NCI-H345 (cell line): ENCODE data around the gene SIRT4.
"Not testable (repeated sequence)": the region's sequence is repeated elsewhere in the genome, so short reads cannot be mapped to it uniquely, and the experiment has no call there.

Experiments
- DNase-seq: peaks from one replicate; lab custom pipeline; 2025; lab: John Stamatoyannopoulos, UW

SIRT4 gene, protein sequence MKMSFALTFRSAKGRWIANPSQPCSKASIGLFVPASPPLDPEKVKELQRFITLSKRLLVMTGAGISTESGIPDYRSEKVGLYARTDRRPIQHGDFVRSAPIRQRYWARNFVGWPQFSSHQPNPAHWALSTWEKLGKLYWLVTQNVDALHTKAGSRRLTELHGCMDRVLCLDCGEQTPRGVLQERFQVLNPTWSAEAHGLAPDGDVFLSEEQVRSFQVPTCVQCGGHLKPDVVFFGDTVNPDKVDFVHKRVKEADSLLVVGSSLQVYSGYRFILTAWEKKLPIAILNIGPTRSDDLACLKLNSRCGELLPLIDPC

DNA sequence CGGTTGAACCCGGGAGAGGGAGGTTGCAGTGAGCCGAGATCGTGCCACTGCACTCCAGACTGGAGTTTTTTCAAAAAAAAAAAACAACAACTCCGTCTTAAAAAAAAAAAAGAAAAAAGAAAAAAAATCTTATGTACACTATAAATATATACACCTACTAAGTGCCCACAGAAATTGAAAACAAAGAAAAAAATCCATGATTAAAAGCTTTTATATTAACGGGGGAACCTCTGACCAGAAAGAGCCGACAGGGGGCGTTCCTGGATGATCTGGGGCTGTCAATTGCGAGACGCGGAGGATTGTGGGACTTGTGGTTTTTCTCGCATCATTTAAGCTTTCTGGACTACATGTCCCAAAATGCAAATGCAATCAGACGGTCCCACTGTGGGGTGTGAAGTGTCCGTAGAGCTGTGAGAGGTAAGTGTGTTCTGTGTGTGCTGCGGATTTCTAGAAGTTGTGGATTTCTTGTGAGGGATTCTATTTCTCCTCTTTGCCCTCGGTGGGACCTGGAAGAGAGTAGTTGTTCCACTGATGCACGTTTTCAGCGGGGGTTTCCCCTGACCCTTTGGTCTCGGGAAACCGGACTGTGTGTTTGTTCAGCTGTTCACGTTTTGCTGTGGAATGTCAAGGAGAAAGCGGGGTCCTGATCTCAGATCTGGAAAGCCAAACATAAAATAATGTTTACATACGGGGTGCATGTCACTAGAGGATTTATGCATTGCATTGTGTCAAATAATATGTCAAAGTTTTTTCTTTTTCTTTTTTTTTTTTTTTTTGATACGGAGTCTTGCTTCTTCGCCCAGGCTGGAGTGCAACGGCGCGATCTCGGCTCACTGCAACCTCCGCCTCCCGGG, at the start of gene SIRT4:
TSS of gene SIRT4 (plus strand) at position 360 of the 854 bp plus-strand sequence. CDS start 1,241 bp downstream, outside the sequence.
- DNase-seq = peak; percentile 93

DNA sequence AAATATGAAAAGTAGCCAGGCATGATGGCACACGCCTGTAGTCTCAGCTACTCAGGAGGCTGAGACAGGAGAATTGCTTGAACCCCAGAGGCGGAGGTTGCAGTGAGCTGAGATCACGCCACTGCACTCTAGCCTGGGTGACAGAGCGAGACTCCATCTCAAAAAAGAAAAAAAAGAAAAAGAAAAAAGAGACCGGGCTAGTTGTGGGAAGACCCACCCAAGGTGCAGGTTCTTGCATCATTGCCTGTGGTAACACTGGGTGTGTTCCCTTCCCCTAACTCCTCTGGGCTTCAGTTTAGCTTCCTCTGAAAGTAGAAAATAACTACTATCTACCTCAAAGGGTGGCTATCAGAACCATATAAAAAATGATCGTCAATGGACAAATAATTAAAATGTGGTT, 48.8 kb upstream of the SIRT4 start:
- DNase-seq = not testable (repeated sequence)

DNA sequence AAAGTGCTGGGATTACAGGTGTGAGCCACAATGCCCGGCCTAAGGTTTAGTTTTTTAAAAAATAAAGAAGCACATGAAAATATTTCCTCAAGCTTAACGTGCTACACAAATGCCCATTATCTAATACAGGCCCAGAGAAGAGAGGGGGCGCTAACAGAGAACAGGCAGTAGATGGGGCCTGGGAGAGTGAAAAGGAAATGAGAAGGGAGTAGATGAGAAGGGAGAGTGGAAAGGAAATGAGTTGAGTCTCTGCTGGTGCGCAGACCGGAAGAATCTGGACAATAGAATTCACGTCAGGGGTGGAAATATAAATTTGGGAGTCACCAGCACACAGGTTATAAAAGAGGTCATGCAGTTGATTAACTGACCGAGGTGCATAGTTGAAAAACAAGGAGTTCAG, 47.3 kb upstream of the SIRT4 start:
- no peak for DNase-seq

DNA sequence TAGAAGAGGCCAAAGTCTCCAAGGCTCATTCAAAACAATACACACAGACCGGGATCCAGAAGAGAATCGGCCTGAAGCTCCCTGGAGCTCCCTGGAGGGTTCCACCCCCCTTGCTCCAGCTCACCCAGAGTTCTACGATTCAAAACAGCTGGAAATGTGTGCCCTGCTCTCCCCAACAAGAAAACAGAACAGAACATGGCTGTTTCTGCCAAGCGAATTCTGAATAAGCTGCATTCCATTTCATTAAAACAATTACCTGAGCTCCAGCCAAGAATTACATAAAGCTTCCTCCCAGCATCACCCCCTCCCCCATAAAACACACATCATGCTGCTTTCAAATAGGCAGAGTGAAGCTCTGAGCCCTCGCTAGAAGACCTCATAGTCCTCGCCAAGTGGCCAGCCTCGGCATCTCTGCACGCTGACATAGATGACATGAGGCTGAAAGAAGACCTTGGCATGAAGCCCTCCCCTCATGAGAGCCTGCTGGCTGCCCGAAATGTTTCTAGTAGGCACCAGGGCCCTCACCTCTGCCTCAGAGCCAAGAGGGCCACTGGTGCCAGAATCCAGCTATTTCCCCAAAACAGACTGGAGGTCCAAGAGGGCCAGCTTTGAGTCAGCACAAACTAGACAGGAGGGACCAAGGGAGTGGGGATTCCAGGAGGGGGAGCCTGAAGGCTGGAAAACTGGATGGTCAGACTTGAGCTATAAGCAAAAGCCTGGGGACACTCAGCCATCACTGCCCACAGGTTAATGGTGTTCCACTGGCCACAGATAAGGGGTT, 44.9 kb upstream of the SIRT4 start:
- no peak for DNase-seq

DNA sequence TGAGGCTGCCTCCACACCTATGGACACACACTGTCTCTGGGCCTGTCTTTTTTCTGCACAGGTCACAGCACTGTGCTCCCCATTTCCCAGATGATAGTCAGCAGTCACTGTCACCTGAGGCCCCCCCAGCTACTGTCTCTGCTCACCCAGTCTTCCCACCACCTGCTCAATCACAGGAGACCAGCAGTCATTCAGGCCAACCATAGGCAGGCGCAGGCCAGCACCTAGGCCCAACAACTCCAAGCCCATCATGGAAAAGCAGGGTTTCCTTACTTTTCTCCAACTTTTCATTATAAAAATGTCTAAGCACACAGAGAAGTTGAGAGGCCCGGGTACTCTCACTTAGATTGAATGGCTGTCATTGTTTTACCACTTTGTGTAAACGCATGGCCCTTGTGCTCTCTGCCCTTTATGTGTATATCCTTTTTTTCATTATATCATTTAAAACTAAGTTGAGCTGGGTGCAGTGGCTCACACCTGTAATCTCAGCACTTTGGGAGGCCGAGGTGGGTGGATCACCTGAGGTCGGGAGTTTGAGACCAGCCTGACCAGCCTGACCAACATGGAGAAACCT, 43.7 kb upstream of the SIRT4 start:
- no peak for DNase-seq

DNA sequence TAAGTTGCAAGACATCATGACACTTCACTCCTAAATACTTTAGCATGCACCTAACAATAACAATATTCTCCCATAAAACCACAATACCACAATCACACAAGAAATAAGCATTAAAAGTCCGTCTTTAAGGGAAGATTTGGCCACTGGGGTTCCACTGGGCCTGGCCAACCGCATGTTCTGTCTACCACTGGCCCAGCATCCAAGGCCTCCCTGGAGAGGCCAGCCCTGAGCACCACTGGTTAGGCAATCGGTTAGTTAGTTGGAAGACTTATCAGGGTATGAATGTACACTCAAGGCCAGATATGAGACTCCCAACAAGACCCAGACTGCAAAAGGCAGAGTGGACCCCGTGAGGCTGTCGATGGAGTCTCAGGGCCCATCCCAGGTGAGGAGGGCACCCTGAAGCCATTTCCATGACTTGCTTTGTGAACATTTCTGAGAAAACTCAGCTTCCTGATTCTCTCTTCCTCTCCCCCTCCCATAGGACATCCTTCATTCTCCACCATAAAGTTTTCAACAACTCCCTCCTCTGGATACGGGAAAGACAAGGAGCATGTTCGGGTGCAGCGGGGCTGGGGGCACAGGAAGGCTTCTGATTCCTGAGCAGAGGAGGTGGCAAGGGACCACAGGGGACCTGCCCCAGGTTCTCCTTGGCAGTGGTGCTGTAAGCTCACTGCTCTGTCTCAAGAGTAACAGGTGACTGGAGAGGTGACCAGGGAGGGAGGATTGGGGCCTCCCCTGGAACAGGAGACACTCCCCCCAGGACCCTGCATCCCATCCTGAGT, 42.5 kb upstream of the SIRT4 start:
- DNase-seq = no peak

DNA sequence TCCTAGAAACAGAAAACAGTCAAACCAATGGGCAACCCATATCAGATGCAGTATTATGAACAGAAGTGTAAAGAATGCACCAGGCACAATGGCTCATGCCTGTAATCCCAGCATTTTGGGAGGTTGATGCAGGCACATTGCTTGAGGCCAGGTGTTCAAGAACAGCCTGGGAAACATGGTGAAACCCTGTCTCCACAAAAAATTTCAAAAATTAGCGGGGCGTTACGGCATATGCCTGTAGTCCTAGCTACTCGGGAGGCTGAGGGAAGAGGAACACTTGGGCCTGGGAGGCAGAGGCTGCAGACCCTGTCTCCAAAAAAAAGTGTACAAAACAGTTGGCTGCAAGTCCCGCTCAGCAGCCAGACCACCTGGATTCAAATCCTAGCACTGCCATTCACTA, 41.5 kb upstream of the SIRT4 start:
- DNase-seq = no peak

DNA sequence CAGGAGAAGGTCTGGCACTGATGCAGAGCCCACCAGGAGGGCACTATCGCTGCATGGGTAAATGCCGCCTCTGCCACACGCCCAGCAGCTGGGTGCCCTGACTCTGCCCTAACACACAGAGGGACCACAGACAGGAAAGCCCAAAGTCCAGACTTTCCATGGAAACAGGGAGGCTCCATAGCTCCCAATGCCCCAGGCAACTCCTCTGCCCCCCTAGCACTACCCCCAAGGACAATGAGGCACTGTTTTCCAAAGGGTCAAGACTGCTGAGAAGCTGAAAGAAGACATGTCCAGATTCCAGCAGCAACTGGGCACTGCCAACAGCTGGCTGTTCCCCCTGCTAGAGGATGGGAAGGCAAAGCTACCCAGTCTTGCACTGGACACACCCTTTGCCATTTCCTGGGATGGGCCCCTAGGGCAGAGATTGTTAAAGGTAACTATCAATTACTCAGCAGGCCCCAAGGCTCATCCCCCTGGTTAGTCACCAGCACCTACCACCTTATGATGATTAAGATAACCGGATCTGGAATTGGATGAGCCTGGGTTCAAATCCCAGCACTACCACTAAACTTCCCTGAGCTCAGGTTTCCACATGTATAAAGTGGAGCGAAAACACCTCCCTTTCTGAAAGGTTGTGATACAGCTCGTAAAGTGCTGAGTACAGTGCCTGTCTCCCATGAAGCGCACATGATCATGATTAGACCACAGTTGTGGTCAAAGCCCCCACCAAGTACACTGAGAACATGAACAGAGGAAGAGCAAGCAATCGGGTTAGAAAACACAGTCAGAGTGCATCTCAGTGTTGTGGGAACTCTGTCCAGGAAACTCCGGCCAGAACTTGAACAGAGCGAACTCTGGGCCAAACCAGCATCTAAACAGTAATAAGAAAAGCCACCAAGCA, 39.9 kb upstream of the SIRT4 start:
- no peak for DNase-seq

DNA sequence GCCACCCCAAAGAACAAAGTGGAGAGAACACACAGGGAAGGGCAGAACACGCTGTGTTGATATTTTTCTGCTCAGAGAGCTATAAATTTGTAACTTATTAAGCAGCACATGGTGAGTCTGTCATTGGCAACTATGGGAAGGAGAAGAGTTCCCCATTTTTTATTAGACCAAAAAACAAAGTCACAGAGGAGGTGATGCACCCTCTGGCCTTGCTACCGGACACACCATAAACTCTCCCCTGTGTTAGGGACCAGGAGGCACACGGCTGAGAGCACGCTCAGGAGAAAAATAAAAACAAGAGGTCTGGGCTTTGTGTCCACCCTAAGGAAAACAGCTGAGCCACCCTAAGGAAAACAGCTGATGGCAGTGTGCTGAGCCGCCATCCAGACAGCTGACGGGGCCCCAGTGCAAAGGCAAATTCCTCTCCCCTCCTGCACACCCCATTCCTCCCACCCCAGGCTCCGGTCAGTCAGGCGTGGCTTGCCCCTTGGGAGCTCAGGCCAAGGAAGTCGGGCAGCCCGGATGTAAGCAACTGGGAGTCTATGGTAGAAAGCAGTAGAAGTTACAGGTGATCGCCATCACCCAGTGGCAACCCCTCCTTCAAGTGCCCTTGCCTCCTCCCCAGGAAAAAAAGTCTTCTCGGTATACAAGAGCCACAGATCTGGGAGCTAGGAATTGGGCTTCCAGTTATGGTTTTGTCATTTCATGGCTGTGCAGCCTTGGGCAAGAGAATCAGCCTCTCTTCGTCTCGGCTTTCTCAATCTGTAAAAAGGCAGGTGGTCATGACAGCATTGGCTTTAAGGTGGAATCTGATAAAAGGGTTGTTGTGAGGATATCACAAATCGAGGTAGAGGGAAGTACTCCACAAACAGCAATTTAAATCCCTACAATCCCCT, 39.0 kb upstream of the SIRT4 start:
- DNase-seq = no peak

DNA sequence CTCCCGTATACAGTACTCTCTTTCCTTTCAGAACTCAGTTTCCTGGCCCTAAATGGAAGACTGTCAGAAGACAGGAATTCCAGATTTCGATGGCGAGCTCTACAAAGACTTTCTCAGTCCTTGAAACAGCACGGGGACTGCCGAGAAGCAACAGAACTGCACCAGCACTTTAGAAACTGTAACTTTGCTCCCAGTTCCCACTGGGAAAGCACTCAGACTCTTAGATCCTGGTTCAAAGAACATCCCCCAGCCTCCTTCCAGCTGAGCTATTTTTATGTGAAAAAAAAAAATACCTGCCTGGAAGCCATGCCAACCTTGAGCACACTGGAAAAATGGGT, 38.4 kb upstream of the SIRT4 start:
- no peak for DNase-seq

DNA sequence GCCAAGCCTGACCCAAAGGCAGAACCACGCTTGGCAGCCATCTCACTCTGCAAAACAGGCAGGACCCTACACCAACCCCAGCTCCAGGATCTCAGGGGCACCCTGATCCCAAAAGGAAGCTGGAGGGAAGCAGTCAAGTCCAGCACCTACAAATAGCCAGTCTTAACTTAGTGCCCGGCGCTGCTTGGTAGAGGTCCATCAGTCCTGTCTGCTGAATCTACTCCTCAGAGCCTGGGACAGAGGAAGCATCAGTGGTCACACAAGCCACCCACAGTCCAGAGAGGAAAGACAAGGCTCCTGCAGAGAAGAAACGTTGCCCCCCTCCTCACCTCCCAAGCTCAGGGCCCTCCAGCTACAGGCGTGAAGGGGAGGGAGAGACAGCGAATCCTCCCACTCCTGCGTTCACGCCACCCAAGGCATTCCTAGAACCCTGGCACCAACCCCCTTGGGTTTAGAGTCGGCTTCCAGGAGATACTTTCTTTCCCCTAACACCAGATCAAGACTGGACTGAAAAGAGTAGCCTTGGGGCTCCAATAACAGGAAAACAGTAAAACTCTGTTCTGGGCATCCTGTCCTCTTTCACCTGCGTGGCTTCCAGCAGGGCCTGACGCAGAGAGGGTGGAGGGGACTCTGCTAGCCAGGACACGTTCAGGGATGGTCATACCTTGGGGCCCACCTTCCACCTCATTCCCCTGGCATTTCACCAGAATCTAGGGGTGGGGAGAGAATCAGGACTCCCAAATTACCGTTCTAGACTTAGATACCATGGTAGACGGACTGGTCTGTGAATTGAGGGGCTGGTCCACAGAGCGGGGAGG, 37.8 kb upstream of the SIRT4 start:
- no peak for DNase-seq

DNA sequence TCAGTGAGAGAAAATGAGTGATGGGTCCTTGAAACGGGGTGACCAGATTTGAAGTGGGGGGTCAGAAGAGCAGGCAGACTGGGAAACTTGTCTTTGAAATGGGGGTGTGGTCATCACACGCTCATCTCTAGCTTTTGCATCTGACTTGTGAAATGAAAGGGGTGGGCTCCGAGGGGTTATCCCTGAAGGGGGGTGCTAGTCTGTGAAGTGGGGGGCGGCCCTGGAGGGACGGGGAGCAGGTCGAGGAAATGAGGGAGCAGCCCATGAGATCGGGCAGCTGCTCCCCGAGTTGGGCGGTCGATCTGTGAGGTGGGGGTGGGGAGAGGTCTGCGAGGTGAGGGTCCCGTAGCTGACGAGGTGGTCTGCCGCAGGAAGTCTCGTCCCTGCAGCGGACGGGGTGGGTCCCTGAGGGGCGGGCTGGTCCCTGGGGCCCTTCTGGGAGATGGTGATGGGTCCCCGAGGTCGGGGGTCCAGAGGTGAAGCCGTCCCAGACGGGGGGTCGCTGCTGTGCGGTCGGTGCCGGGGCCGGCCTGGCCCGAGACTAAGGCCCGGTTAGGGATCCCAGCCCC, 37.1 kb upstream of the SIRT4 start:
- DNase-seq = no peak

DNA sequence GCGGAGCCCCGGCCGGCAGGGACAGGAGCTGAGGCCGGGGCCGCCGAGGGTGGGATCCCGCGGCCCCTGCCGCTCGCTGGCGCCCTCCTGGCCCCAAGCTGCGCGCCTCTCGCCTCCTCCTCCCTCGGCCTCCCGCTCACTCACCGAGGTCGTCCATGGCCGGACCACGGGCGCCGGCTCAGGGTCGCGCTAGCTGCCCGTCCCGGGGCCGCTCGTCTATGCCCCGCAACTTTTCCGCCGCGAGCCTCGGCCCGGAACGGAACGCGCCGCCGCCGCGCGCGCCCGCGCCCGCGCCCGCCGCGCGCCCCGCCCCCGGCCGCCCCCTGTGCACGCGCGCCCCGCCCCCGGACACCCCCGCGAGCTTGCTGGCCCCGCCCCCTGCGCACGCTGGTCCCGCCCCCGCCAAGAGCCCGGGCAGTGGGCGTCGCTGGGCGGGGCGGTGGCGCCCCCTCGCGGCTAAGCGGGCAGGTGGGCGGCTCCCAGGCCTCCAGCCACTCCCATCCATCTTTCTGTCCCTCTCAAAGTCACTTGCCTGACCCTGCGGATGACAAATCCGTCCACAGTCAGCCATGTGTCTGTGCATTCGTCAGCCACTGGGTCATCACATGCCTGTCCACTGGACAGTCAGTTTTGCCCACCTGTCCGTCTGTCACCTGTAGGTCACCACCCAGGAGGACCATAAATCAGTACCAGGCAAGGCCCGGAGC, 36.5 kb upstream of the SIRT4 start, which contains the start of gene PXN:
TSS of gene PXN (minus strand) at position 258 of the 707 bp plus-strand sequence. CDS start at position 157, 101 bp downstream.
- DNase-seq = peak; percentile 76

DNA sequence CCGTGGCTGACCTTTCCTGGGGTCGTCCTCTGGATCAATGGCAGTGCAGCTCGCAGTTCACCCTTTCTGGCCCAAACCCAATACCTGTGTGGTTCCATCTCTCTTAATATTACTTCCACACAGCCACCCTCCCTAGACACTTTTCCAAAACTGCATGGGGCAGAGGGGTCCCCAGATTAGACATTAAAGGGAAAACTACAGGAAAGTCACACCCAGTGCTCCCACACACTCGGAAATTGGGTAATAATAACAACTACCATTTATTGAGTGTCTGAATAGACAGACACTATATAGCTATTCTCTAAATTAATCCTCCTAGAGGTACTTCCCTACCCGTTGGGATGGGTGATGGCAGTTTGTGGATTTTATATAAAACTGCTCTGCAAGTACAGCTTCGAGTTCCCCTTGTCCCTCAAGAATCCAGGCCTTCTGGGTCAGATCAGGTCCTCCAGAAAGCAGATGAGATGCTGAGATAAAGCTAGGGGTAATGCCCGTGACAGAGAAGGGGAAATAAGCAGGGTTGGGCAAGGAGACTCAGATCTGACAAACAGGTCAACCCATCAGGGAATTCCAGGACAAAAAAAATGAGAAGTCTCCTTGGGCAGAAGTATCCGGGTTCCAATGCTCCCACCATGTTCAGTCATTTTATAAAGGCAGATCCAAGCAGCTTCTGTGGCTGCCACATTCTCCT, 35.8 kb upstream of the SIRT4 start:
- no peak for DNase-seq

DNA sequence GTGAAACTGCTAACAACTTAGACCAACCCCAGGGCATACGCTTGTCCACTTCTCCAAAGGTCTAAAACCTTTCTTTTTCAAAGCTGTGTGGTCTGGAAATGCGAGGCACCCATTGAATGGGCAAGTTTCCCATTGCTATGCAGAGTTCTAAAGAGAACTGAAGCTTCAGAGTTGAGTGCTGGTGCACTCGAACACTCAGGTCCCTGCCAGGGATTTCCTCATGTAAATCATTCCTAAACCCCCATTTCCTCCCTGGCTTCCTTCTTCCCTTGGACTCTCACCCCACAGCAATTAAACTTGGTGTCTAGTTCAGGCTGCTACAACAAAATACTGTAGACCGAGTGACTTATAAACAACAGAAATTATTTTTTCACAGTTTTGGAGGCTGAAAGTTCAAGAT, 34.4 kb upstream of the SIRT4 start:
- DNase-seq = no peak

DNA sequence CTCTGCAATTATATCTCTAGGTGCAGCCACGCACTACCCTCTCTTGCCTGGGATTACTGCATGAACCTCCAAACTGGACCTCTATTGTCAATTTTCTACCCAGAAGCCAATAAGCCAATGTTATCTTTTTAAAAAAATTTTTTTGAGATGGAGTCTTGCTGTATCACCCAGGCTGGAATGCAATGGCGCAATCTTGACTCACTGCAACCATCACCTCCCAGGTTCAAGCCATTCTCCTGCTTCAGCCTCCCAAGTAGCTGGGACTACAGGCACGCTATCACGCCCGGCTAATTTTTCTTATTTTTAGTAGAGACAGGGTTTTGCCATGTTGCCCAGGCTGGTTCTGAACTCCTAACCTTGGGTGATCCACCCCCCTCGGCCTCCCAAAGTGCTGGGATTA, 25.4 kb upstream of the SIRT4 start:
- no peak for DNase-seq
